Activated naive CD8-positive, alpha-beta T cell treated with anti-CD3 and anti-CD28 coated beads, Interleukin-2, amount 10 ng/mL, durations not matched to agents 7 days and 5 days (primary cell): Measurements from ENCODE around the gene RANBP17. TPM values are rescaled to one million over a fixed set of nuclear protein-coding genes. Genes with fewer than 3 reads are reported as not detected.
"Not testable (repeated sequence)": the region's sequence is repeated elsewhere in the genome, so short reads cannot be mapped to it uniquely, and the experiment has no call there.

Source experiments
- ATAC-seq: fragments of 150-1000 bp; cut with Tn5 transposase; one replicate; pipeline ENCODE4 v1.10.0; 2021; ENCODE audit warnings: low read depth, moderate library complexity
- POLR2A ChIA-PET: fragments of 350-600 bp; sonication (Branson Sonifier 250); formaldehyde crosslinking; loops from one replicate; lab custom pipeline; 2021; ENCODE audit warnings: antibody characterized with exemption; lab: Charles Lee
- DNase-seq: peaks from one replicate; pipeline ENCODE4 v3.0.0; 2021
- H3K27ac Mint-ChIP-seq: one replicate; pipeline ENCODE4 v1.8.0; 2022; ENCODE audit warnings: mild to moderate bottlenecking, mixed read lengths
- H3K27me3 Mint-ChIP-seq: one replicate; pipeline ENCODE4 v1.8.0; 2022; ENCODE audit warnings: mild to moderate bottlenecking, moderate library complexity, mixed read lengths
- H3K36me3 Mint-ChIP-seq: one replicate; pipeline ENCODE4 v1.8.0; 2021; ENCODE audit warnings: mild to moderate bottlenecking, mixed read lengths
- H3K4me1 Mint-ChIP-seq: one replicate; pipeline ENCODE4 v1.8.0; 2021; ENCODE audit warnings: mixed read lengths
- H3K4me3 Mint-ChIP-seq: one replicate; pipeline ENCODE4 v1.8.0; 2022; ENCODE audit warnings: mild to moderate bottlenecking, moderate library complexity, mixed read lengths
- H3K9me3 Mint-ChIP-seq: one replicate; pipeline ENCODE4 v1.8.0; 2021; ENCODE audit warnings: mixed read lengths
- total RNA-seq, 2 experiments: library from RNA; stranded (reverse); gene quantifications; one replicate each; pipeline ENCODE4 v1.2.3, GENCODE V29; 2021

The RANBP17 gene
- total RNA-seq: under 1 TPM in 1 of 2 experiments, not detected in 1; 0.53 TPM

GRCh38 chr5:170861917-170862766, at the start of gene RANBP17:
RANBP17 (plus strand) TSS chr5:170862018.
- ATAC-seq (no peak), DNase-seq (peak; percentile 29)
- peak within 1 kb of the TSS; percentile 66 for H3K4me3 Mint-ChIP-seq
- H3K9me3 Mint-ChIP-seq: peaks cover 9% of the 10 kb centered on the region
- H3K27ac Mint-ChIP-seq: no peak within 1 kb of the TSS
- H3K27me3 Mint-ChIP-seq: peaks cover 31% of the 10 kb centered on the region
- POLR2A ChIA-PET: no interaction called here
- peaks cover 3% of the 10 kb centered on the region for H3K4me1 Mint-ChIP-seq
- peaks cover 6% of the 10 kb centered on the region for H3K36me3 Mint-ChIP-seq

- ATAC-seq: no peak
- no peaks in the 10 kb centered on the region for H3K36me3 Mint-ChIP-seq
- POLR2A ChIA-PET: no interaction called here
Measured at GRCh38 chr5:170813231-170813630, 48.6 kb upstream of the RANBP17 start.

GRCh38 chr5:170817195-170817594, 44.6 kb upstream of the RANBP17 start:
- no peak for DNase-seq
- no peaks in the 10 kb centered on the region for H3K4me1 Mint-ChIP-seq
- ATAC-seq: no peak
- no peaks in the 10 kb centered on the region for H3K9me3 Mint-ChIP-seq
- H3K36me3 Mint-ChIP-seq: no peaks in the 10 kb centered on the region
- POLR2A ChIA-PET: no interaction called here
- H3K27ac Mint-ChIP-seq: no peak overlapping the region
- no peak overlapping the region for H3K4me3 Mint-ChIP-seq
- H3K27me3 Mint-ChIP-seq: peaks cover 3% of the 10 kb centered on the region

More at GRCh38 chr5:170813231-170813630, 48.6 kb upstream of the RANBP17 start:
- no peak overlapping the region for H3K4me3 Mint-ChIP-seq
- H3K27ac Mint-ChIP-seq: no peak overlapping the region
- no peaks in the 10 kb centered on the region for H3K9me3 Mint-ChIP-seq
- no peaks in the 10 kb centered on the region for H3K4me1 Mint-ChIP-seq
- no peak for DNase-seq
- peaks cover 8% of the 10 kb centered on the region for H3K27me3 Mint-ChIP-seq

GRCh38 chr5:170818232-170818631, 43.6 kb upstream of the RANBP17 start:
- H3K36me3 Mint-ChIP-seq: no peaks in the 10 kb centered on the region
- no peaks in the 10 kb centered on the region for H3K4me1 Mint-ChIP-seq
- ATAC-seq (no peak), DNase-seq (no peak)
- peaks cover 3% of the 10 kb centered on the region for H3K27me3 Mint-ChIP-seq
- no peak overlapping the region for H3K4me3 Mint-ChIP-seq
- POLR2A ChIA-PET: no interaction called here
- H3K9me3 Mint-ChIP-seq: no peaks in the 10 kb centered on the region
- no peak overlapping the region for H3K27ac Mint-ChIP-seq

GRCh38 chr5:170819824-170820223, 42.0 kb upstream of the RANBP17 start:
- Mint-ChIP-seq H3K27ac (no peak overlapping the region), H3K4me3 (no peak overlapping the region), H3K9me3 (no peaks in the 10 kb centered on the region), H3K4me1 (no peaks in the 10 kb centered on the region), H3K27me3 (peaks cover 5% of the 10 kb centered on the region), H3K36me3 (no peaks in the 10 kb centered on the region)
- POLR2A ChIA-PET: no interaction called here
- DNase-seq (no peak), ATAC-seq (no peak)

- Mint-ChIP-seq H3K4me1 (no peaks in the 10 kb centered on the region), H3K27me3 (peaks cover 5% of the 10 kb centered on the region), H3K9me3 (no peaks in the 10 kb centered on the region), H3K27ac (no peak overlapping the region), H3K4me3 (no peak overlapping the region), H3K36me3 (no peaks in the 10 kb centered on the region)
- ATAC-seq (no peak), DNase-seq (no peak)
- POLR2A ChIA-PET: no interaction called here
Measured at GRCh38 chr5:170821257-170821800, 40.5 kb upstream of the RANBP17 start.

GRCh38 chr5:170826117-170826516, 35.7 kb upstream of the RANBP17 start:
- no peak for DNase-seq
- no peak overlapping the region for H3K27ac Mint-ChIP-seq
- H3K9me3 Mint-ChIP-seq: no peaks in the 10 kb centered on the region
- POLR2A ChIA-PET: no interaction called here
- no peak overlapping the region for H3K4me3 Mint-ChIP-seq
- no peak for ATAC-seq
- H3K4me1 Mint-ChIP-seq: no peaks in the 10 kb centered on the region
- H3K36me3 Mint-ChIP-seq: no peaks in the 10 kb centered on the region
- peaks cover 2% of the 10 kb centered on the region for H3K27me3 Mint-ChIP-seq

GRCh38 chr5:170832241-170832640, 29.6 kb upstream of the RANBP17 start:
- POLR2A ChIA-PET: no interaction called here
- Mint-ChIP-seq H3K4me1 (no peaks in the 10 kb centered on the region), H3K36me3 (no peaks in the 10 kb centered on the region), H3K27me3 (no peaks in the 10 kb centered on the region), H3K27ac (no peak overlapping the region), H3K4me3 (no peak overlapping the region), H3K9me3 (no peaks in the 10 kb centered on the region)
- DNase-seq (no peak), ATAC-seq (no peak)

GRCh38 chr5:170833981-170834380, 27.8 kb upstream of the RANBP17 start:
- H3K4me3 Mint-ChIP-seq, H3K9me3 Mint-ChIP-seq, POLR2A ChIA-PET, DNase-seq, H3K27ac Mint-ChIP-seq, ATAC-seq, H3K36me3 Mint-ChIP-seq, H3K27me3 Mint-ChIP-seq, H3K4me1 Mint-ChIP-seq: not testable (repeated sequence)

GRCh38 chr5:170836226-170836625, 25.6 kb upstream of the RANBP17 start:
- no peak overlapping the region for H3K4me3 Mint-ChIP-seq
- no peak overlapping the region for H3K27ac Mint-ChIP-seq
- POLR2A ChIA-PET: no interaction called here
- ATAC-seq (no peak), DNase-seq (no peak)
- H3K4me1 Mint-ChIP-seq: no peaks in the 10 kb centered on the region
- no peaks in the 10 kb centered on the region for H3K27me3 Mint-ChIP-seq
- H3K9me3 Mint-ChIP-seq: no peaks in the 10 kb centered on the region
- no peaks in the 10 kb centered on the region for H3K36me3 Mint-ChIP-seq

- Mint-ChIP-seq H3K27me3 (peaks cover 7% of the 10 kb centered on the region), H3K4me3 (no peak overlapping the region), H3K27ac (no peak overlapping the region), H3K4me1 (no peaks in the 10 kb centered on the region), H3K36me3 (no peaks in the 10 kb centered on the region), H3K9me3 (no peaks in the 10 kb centered on the region)
- POLR2A ChIA-PET: no interaction called here
- ATAC-seq (no peak), DNase-seq (no peak)
Measured at GRCh38 chr5:170843870-170844269, 17.9 kb upstream of the RANBP17 start.

- Mint-ChIP-seq H3K36me3 (no peaks in the 10 kb centered on the region), H3K4me3 (no peak overlapping the region), H3K9me3 (no peaks in the 10 kb centered on the region), H3K27ac (no peak overlapping the region), H3K4me1 (no peaks in the 10 kb centered on the region), H3K27me3 (peaks cover 7% of the 10 kb centered on the region)
- POLR2A ChIA-PET: no interaction called here
- DNase-seq: no peak
- ATAC-seq: no peak
Measured at GRCh38 chr5:170844651-170845050, 17.2 kb upstream of the RANBP17 start.

GRCh38 chr5:170846416-170846815, 15.4 kb upstream of the RANBP17 start:
- H3K9me3 Mint-ChIP-seq: no peaks in the 10 kb centered on the region
- no peak overlapping the region for H3K27ac Mint-ChIP-seq
- peaks cover 7% of the 10 kb centered on the region for H3K27me3 Mint-ChIP-seq
- POLR2A ChIA-PET: no interaction called here
- ATAC-seq: no peak
- H3K4me1 Mint-ChIP-seq: no peaks in the 10 kb centered on the region
- H3K36me3 Mint-ChIP-seq: no peaks in the 10 kb centered on the region
- H3K4me3 Mint-ChIP-seq: no peak overlapping the region
- DNase-seq: no peak

GRCh38 chr5:170846846-170847245, 15.0 kb upstream of the RANBP17 start:
- peaks cover 7% of the 10 kb centered on the region for H3K27me3 Mint-ChIP-seq

More at GRCh38 chr5:170846846-170847245, 15.0 kb upstream of the RANBP17 start:
- no peak overlapping the region for H3K27ac Mint-ChIP-seq
- ATAC-seq (no peak), DNase-seq (no peak)
- no peaks in the 10 kb centered on the region for H3K4me1 Mint-ChIP-seq
- no peak overlapping the region for H3K4me3 Mint-ChIP-seq
- no peaks in the 10 kb centered on the region for H3K36me3 Mint-ChIP-seq
- POLR2A ChIA-PET: no interaction called here
- H3K9me3 Mint-ChIP-seq: no peaks in the 10 kb centered on the region
